ENCODE measurements around the gene TSR1. TPM values are rescaled to one million over a fixed set of nuclear protein-coding genes. Genes with fewer than 3 reads are reported as not detected.

The TSR1 gene
- total RNA-seq, 4 donors from 2014 or later: 2.1 to 43.3 (median 23.5) TPM

DNA sequence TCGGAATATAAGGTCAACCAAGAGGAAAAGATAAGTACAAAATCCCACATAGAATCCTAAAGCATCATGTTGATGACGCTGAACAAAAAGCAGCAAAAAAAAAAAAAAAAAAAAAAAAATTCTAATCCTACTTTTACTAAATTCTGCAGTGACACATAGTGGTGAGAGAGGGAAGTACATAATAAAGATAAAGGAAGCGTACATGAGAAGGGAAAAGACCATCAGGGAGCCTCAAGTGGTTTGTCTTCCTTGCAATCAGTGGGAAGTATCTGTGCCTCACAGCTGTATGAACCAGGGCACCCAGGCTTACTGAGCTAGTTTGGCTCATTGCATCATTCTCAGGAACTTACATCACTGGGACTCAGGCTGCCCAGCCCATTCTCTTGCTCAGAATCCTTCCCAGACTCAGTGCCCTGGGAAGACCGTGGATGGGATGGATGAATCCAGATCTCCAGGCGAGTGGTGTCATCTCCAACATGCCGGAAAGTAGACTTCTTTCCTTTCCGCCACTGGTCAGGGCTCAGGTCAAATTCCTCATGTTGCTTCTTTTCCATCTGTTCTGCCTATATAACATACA is 53.9 kb downstream of the TSR1 start:
- no peaks in the 10 kb centered on the region for H3K9me3 ChIP-seq
- H3K4me3 ChIP-seq: no peak overlapping the region
- no peaks in the 10 kb centered on the region for H3K4me1 ChIP-seq
- no peak for DNase-seq
- TF ChIP-seq, protein P1, sequence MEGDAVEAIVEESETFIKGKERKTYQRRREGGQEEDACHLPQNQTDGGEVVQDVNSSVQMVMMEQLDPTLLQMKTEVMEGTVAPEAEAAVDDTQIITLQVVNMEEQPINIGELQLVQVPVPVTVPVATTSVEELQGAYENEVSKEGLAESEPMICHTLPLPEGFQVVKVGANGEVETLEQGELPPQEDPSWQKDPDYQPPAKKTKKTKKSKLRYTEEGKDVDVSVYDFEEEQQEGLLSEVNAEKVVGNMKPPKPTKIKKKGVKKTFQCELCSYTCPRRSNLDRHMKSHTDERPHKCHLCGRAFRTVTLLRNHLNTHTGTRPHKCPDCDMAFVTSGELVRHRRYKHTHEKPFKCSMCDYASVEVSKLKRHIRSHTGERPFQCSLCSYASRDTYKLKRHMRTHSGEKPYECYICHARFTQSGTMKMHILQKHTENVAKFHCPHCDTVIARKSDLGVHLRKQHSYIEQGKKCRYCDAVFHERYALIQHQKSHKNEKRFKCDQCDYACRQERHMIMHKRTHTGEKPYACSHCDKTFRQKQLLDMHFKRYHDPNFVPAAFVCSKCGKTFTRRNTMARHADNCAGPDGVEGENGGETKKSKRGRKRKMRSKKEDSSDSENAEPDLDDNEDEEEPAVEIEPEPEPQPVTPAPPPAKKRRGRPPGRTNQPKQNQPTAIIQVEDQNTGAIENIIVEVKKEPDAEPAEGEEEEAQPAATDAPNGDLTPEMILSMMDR (IDR thresholded peaks at IDR 0.05): peak; percentile 58 to 62 (median 60)
- TF ChIP-seq POLR2A (IDR thresholded peaks at IDR 0.05): no peak
- H3K27ac ChIP-seq: no peak overlapping the region
- intact Hi-C loops (cut with DNase I; ENCODE audit: low total_unique reads): no loop called here
- H3K27me3 ChIP-seq: no peaks in the 10 kb centered on the region
- no peaks in the 10 kb centered on the region for H3K36me3 ChIP-seq

DNA sequence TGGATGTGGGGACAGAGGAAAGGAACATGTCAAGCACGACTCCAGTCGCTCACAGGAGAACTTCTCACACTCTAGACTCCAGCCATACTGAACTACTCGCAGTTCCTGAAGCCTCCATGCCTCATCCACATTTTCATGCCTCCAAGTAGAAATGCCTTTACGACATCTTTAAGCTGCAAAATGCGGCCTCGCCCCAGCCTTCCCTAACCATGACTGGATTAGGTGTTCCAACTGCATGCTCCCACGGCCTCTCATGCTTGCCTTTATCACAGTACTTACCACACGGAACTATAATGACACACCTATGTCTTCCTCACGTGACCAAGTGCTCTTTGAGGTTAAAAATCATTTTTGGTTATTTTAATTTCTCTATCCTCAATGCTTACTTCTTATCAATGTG is 56.5 kb downstream of the TSR1 start:
- no peak for TF ChIP-seq POLR2A (IDR thresholded peaks at IDR 0.05)
- TF ChIP-seq, protein P1 (IDR thresholded peaks at IDR 0.05): no peak
- H3K36me3 ChIP-seq: no peaks in the 10 kb centered on the region
- no peaks in the 10 kb centered on the region for H3K4me1 ChIP-seq
- H3K27me3 ChIP-seq: no peaks in the 10 kb centered on the region
- no peaks in the 10 kb centered on the region for H3K9me3 ChIP-seq
- intact Hi-C loops (cut with DNase I; ENCODE audit: low total_unique reads): no loop called here
- H3K4me3 ChIP-seq: no peak overlapping the region
- no peak overlapping the region for H3K27ac ChIP-seq
- DNase-seq: no peak

DNA sequence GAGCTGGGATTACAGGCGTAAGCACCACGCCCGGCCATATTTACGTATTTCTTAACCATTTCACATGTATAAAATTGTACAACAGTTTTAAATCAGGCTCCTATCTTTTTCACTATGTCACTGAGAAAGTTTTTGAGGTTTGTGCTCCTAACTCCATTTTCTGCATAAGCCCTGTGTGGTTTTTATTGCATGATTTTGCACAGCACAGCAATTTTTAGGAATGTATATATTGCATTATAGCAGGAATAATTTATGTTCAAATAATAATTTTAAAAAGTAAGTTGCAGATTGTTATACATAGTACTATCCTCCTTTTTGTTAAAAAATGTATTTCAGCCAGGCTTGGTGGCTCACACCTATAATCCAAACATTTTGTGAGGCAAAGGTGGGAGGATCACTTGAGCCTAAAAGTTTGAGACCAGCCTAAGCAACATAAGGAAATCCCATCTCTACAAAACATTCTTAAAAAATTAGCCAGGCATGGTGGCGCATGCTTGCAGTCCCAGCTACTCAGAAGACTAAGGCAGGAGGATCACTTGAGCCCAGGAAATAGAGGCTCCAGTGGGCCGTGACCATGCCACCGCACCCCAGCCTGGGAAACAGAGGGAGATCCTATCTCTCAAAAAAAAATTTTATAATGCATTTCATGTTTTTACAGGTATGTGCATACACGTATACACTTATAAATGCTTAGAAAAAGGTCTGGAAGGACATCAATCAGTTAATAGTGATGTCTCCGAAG is 58.7 kb downstream of the TSR1 start:
- Histone ChIP-seq H3K9me3 (no peaks in the 10 kb centered on the region), H3K4me3 (no peak overlapping the region), H3K36me3 (no peaks in the 10 kb centered on the region), H3K27ac (no peak overlapping the region), H3K27me3 (no peaks in the 10 kb centered on the region), H3K4me1 (no peaks in the 10 kb centered on the region)
- intact Hi-C loops (cut with DNase I; ENCODE audit: low total_unique reads): no loop called here
- TF ChIP-seq, protein P1 (IDR thresholded peaks at IDR 0.05): no peak
- TF ChIP-seq POLR2A (IDR thresholded peaks at IDR 0.05): no peak
- no peak for DNase-seq

DNA sequence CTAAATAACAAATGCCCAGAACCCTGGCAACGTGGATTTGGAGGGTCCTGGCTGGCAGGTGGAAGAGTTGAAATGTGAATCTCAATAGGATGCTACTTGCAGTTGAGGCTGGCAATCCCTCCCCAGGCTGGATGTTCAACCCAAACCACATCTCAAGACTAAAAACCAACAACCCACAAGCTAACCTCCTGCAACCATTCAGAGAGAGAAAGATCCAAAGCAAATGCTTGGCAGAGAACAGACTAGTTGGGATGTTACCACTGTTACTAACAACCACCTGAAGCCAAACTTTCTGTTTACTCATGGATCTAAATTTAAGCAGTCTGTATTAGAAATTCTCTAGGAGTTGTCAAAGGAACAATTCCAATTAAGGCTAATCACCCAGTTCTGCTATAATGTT is 60.5 kb downstream of the TSR1 start:
- no peaks in the 10 kb centered on the region for H3K9me3 ChIP-seq
- intact Hi-C loops (cut with DNase I; ENCODE audit: low total_unique reads): no loop called here
- H3K27ac ChIP-seq: no peak overlapping the region
- H3K36me3 ChIP-seq: no peaks in the 10 kb centered on the region
- TF ChIP-seq, protein P1 (IDR thresholded peaks at IDR 0.05): no peak
- no peak for TF ChIP-seq POLR2A (IDR thresholded peaks at IDR 0.05)
- no peak for DNase-seq
- no peaks in the 10 kb centered on the region for H3K27me3 ChIP-seq
- H3K4me3 ChIP-seq: no peak overlapping the region
- H3K4me1 ChIP-seq: no peaks in the 10 kb centered on the region

DNA sequence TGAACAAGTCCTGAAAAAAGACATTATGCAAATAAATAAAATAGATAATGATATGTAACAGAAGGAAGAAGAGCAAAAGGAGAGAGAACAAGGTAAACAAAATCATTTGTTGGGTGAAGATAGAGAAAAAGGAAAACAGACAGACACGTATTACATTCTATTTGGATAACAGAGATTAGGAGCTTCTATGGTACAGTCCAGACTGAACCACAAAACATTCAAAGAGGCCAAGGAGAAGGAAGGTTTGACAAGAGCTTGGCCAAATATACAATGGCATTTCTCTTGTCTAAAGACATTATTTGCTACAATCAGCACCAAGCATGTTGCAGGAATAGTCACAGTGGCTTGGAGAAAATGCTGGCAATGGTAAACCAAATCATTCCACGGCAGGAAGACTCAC is 61.8 kb downstream of the TSR1 start:
- Histone ChIP-seq H3K4me1 (no peaks in the 10 kb centered on the region), H3K27ac (no peak overlapping the region), H3K27me3 (no peaks in the 10 kb centered on the region), H3K36me3 (no peaks in the 10 kb centered on the region), H3K9me3 (no peaks in the 10 kb centered on the region), H3K4me3 (no peak overlapping the region)
- intact Hi-C loops (cut with DNase I; ENCODE audit: low total_unique reads): no loop called here
- TF ChIP-seq, protein P1 (IDR thresholded peaks at IDR 0.05): no peak
- TF ChIP-seq POLR2A (IDR thresholded peaks at IDR 0.05): no peak
- no peak for DNase-seq
